ENCODE data around the gene SLC25A43. TPM values are rescaled to one million over a fixed set of nuclear protein-coding genes. Genes with fewer than 3 reads are reported as not detected.

The SLC25A43 gene
- total and polyA plus RNA-seq, 9 of the 15 experiments (the other 6 are each of a cell fraction or from before 2014, with no cell fraction given), result 1.3 to 8.4 (median 4.0) TPM

- TF ChIP-seq CHD7 (IDR thresholded peaks at IDR 0.05; ENCODE audit: low read depth, low read length) (no peak), MITF (IDR thresholded peaks at IDR 0.05) (0 out of 2 replicates have a peak, but pooled peaks have one; percentile 25), CXXC5 (CRISPR knock-in tag; IDR thresholded peaks at IDR 0.05) (peak; percentile 33; the same call in 1 of the 2 replicates), EWSR1 (IDR thresholded peaks at IDR 0.05; ENCODE audit: borderline replicate concordance, low read depth, partially characterized antibody) (no peak), POLR2G (IDR thresholded peaks at IDR 0.05; ENCODE audit: low read depth, low read length) (no peak), NFATC3 (IDR thresholded peaks at IDR 0.05) (no peak), POLR2AphosphoS2 (IDR thresholded peaks at IDR 0.05; ENCODE audit: low read length) (no peak), KAT2B (IDR thresholded peaks at IDR 0.05; ENCODE audit: low read depth, low read length) (no peak), HDAC2 (IDR thresholded peaks at IDR 0.05) (peak; percentile 93), SOX6 (IDR thresholded peaks at IDR 0.05) (peak; percentile 52; the same call in 1 of the 2 replicates), DPF2 (IDR thresholded peaks at IDR 0.05) (peak; percentile 64), ZNF24 (IDR thresholded peaks at IDR 0.05) (no peak), MEIS2 (IDR thresholded peaks at IDR 0.05; ENCODE audit: partially characterized antibody) (peak; percentile 55), HDAC1 (IDR thresholded peaks at IDR 0.05) (peak; percentile 24 to 92; a peak in 3 of 4 replicates), STAT5A (IDR thresholded peaks at IDR 0.05; ENCODE audit: borderline replicate concordance, low read length) (0 out of 2 replicates have a peak, but pooled peaks have one; percentile 37), ESRRA (IDR thresholded peaks at IDR 0.05; ENCODE audit: borderline replicate concordance, low read depth) (peak; percentile 62; the same call in 1 of the 2 replicates), ZBTB17 (CRISPR knock-in tag; IDR thresholded peaks at IDR 0.05) (no peak)
- TF ChIP-seq, protein P1, sequence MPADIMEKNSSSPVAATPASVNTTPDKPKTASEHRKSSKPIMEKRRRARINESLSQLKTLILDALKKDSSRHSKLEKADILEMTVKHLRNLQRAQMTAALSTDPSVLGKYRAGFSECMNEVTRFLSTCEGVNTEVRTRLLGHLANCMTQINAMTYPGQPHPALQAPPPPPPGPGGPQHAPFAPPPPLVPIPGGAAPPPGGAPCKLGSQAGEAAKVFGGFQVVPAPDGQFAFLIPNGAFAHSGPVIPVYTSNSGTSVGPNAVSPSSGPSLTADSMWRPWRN (IDR thresholded peaks at IDR 0.05; ENCODE audit: low read depth), result peak; percentile 70
Observed at GRCh38 chrX:119477812-119478232, 78.7 kb downstream of the SLC25A43 start (continued).
